HepG2 (cell line): Measurements from ENCODE around the gene ARHGEF12. TPM values are rescaled to one million over a fixed set of nuclear protein-coding genes. Genes with fewer than 3 reads are reported as not detected.

Experiments used
- ATAC-seq: fragments of 200-7000 bp; cut with Tn5 transposase; 3 replicates; pipeline ENCODE4 v1.9.1; 2020; ENCODE audit warnings: mild to moderate bottlenecking, moderate library complexity
- BruUV-seq: library from RNA; stranded (reverse); fragments of 400-500 nt; replicated peaks from 2 replicates; lab custom pipeline; 2021; lab: Mats Ljungman, UMichigan
- CTCF ChIA-PET: fragments of 300-600 bp; formaldehyde crosslinking; extraction: SDS; loops from one replicate; lab custom pipeline; 2021; ENCODE audit warnings: low total read pairs, inconsistent platforms, low intra/inter-chr PET ratio; lab: Yijun Ruan, JAX
- POLR2A ChIA-PET: fragments of 350-600 bp; sonication (Branson Sonifier 250); formaldehyde crosslinking; loops from one replicate; lab custom pipeline; 2020; ENCODE audit warnings: antibody characterized with exemption, inconsistent platforms; lab: Yijun Ruan, JAX
- DNase-seq: peaks from one replicate; pipeline ENCODE4 v3.0.0-alpha.2; 2015; ENCODE audit warnings: low spot score
- FAIRE-seq: peaks from 3 replicates; lab custom pipeline; 2011; peaks lifted over from hg19 to GRCh38; lab: Jason Lieb, UNC
- H2AFZ ChIP-seq: one replicate; pipeline ENCODE4 v1.6.1; 2011; ENCODE audit warnings: low read length, inconsistent platforms
- H3K27ac ChIP-seq: fragments of 300-600 bp; 3 replicates; pipeline ENCODE4 v1.8.0; 2011; ENCODE audit warnings: mixed run types, mild to moderate bottlenecking, mixed read lengths, low read length, inconsistent platforms; ENCODE audit not compliant: insufficient read depth; ENCODE audit errors: extremely low read length
- H3K27me3 ChIP-seq, 2 experiments: fragments of 200-600 bp in 1 of 2; 2 replicates in 1 of 2; 3 replicates in 1 of 2; pipeline versions ENCODE4 v1.6.0 to v1.8.0; 2011; ENCODE audit warnings: low read length in 2 of 2, mild to moderate bottlenecking in 2 of 2, moderate library complexity in 2 of 2, inconsistent platforms in 1 of 2; ENCODE audit not compliant: insufficient read depth in 2 of 2, control insufficient read depth in 1 of 2
- H3K36me3 ChIP-seq, 2 experiments: fragments of 200-600 bp in 1 of 2; replicated peaks in 1 of 2; 2 replicates in 1 of 2; 3 replicates in 1 of 2; pipeline versions ENCODE4 v1.5.1 to v1.8.0; 2011; ENCODE audit warnings: low read length in 2 of 2, inconsistent platforms in 1 of 2; ENCODE audit not compliant: insufficient read depth in 2 of 2, control insufficient read depth in 1 of 2
- H3K4me1 ChIP-seq: 2 replicates; pipeline ENCODE4 v1.5.1; 2012; ENCODE audit warnings: low read length, inconsistent platforms; ENCODE audit not compliant: insufficient read depth
- H3K4me2 ChIP-seq: 2 replicates; pipeline ENCODE4 v1.6.0; 2011; ENCODE audit warnings: low read depth, low read length, inconsistent platforms
- H3K4me3 ChIP-seq, 3 experiments: fragments of 200-600 bp in 1 of 3; sonication (generic), shearing (Covaris generic) in 1 of 3; replicated peaks in 1 of 3; 2 replicates each; pipeline ENCODE4 v1.5.1; 2011 to 2016; ENCODE audit warnings: low read length in 3 of 3, inconsistent platforms in 2 of 3, low read depth in 2 of 3, mild to moderate bottlenecking in 2 of 3, control low read depth in 1 of 3, mixed read lengths in 1 of 3; ENCODE audit not compliant: insufficient read depth in 1 of 3
- H3K79me2 ChIP-seq: one replicate; pipeline ENCODE4 v1.6.1; 2011; ENCODE audit warnings: low read length, inconsistent platforms; ENCODE audit not compliant: insufficient read depth
- H3K9ac ChIP-seq: 2 replicates; pipeline ENCODE4 v1.6.0; 2011; ENCODE audit warnings: mild to moderate bottlenecking, low read depth, low read length, inconsistent platforms; ENCODE audit not compliant: insufficient read depth
- H3K9me3 ChIP-seq: 2 replicates; pipeline ENCODE4 v1.5.1; 2012; ENCODE audit warnings: mild to moderate bottlenecking, low read length
- H4K20me1 ChIP-seq: 2 replicates; pipeline ENCODE4 v1.6.0; 2011; ENCODE audit warnings: inconsistent platforms, mild to moderate bottlenecking, low read length, moderate library complexity; ENCODE audit not compliant: insufficient read depth
- HOXA3 ChIP-seq: sonication (generic); formaldehyde crosslinking; IDR thresholded peaks from 2 replicates; pipeline ENCODE4 v1.5.0; 2020; ENCODE audit warnings: missing genetic modification reagents
- ISX ChIP-seq: sonication (generic); formaldehyde crosslinking; conservative IDR thresholded peaks from 2 replicates; pipeline ENCODE4 v1.5.0; 2020; ENCODE audit warnings: missing genetic modification reagents
- POGZ ChIP-seq: sonication (generic); formaldehyde crosslinking; IDR thresholded peaks from 2 replicates; pipeline ENCODE4 v1.4.0; 2020; ENCODE audit warnings: mild to moderate bottlenecking, missing genetic modification reagents
- THYN1 ChIP-seq: sonication (generic); formaldehyde crosslinking; IDR thresholded peaks from 2 replicates; pipeline ENCODE4 v1.8.1; 2023; ENCODE audit warnings: low read depth, mild to moderate bottlenecking, moderate library complexity, missing genetic modification reagents, borderline replicate concordance
- UBTF ChIP-seq: sonication (generic); formaldehyde crosslinking; IDR thresholded peaks from 2 replicates; pipeline ENCODE4 v1.4.0; 2020; ENCODE audit warnings: mild to moderate bottlenecking, missing genetic modification reagents
- ZBTB21 ChIP-seq: sonication (generic); formaldehyde crosslinking; IDR thresholded peaks from 2 replicates; pipeline ENCODE4 v1.4.0; 2020; ENCODE audit warnings: missing genetic modification reagents
- ZNF230 ChIP-seq: sonication (generic); formaldehyde crosslinking; IDR thresholded peaks from 2 replicates; pipeline ENCODE4 v1.4.0; 2020; ENCODE audit warnings: mild to moderate bottlenecking, missing genetic modification reagents
- ZNF280B ChIP-seq: sonication (generic); formaldehyde crosslinking; IDR thresholded peaks from 2 replicates; pipeline ENCODE4 v1.5.0; 2020; ENCODE audit warnings: missing genetic modification reagents, mild to moderate bottlenecking, borderline replicate concordance
- ZNF775 ChIP-seq: sonication (generic); formaldehyde crosslinking; IDR thresholded peaks from 2 replicates; pipeline ENCODE4 v1.4.0; 2020; ENCODE audit warnings: missing genetic modification reagents, mild to moderate bottlenecking, moderate library complexity, borderline replicate concordance
- ZNF83 ChIP-seq: sonication (generic); formaldehyde crosslinking; IDR thresholded peaks from 2 replicates; pipeline ENCODE4 v1.4.0; 2020; ENCODE audit warnings: missing genetic modification reagents, mild to moderate bottlenecking, borderline replicate concordance
- WGBS: methylation state at CpG from one replicate; pipeline ENCODE4 v1.1.6; 2017; ENCODE audit warnings: low lambda C conversion rate; 5-methylcytosine and 5-hydroxymethylcytosine counted together
- in situ Hi-C: cut with HindIII; loops from 2 replicates; pipeline ENCODE4 v1.10.0; 2017; ENCODE audit warnings: low pct_unique_long_range_greater_than_20kb; ENCODE audit not compliant: extremely low pct_ligation_motif_present
- intact Hi-C: fragments of 100-400 bp; cut with micrococcal nuclease; formaldehyde crosslinking; loops from one replicate; pipeline ENCODE4 v1.10.0; 2022; ENCODE audit not compliant: unreplicated experiment
- polyA plus RNA-seq, 8 experiments: library from polyadenylated mRNA; depleted of rRNA in 3 of 8; stranded (reverse) in 7 of 8; unstranded in 1 of 8; fragments of >200 nt; fragmentation: Illumina TruSeq in 4 of 8; extraction: Trizol in 4 of 8; gene quantifications; 2 replicates each; pipeline versions ENCODE4 v1.2.1 to v1.2.3, GENCODE V29; 2011 to 2016; ENCODE audit warnings: low read depth in 4 of 8, missing spikeins in 1 of 8, mixed read lengths in 1 of 8; ENCODE audit not compliant: insufficient read depth in 1 of 8
- total RNA-seq, 5 experiments: library from RNA; depleted of rRNA; stranded (reverse); fragments of >200 nt; fragmentation: Illumina TruSeq; extraction: Trizol; gene quantifications; 2 replicates each; pipeline ENCODE4 v1.2.3, GENCODE V29; 2016; ENCODE audit warnings: low read depth in 1 of 5
- TF ChIP-seq, protein P1 (sequence below): fragments of 450-650 bp; IDR thresholded peaks from 2 replicates; pipeline ENCODE4 v1.6.1; 2016
- TF ChIP-seq, protein P2 (sequence below): IDR thresholded peaks from 2 replicates; pipeline ENCODE4 v1.6.1; 2012; ENCODE audit warnings: low read length, improper control_type of control experiment

Gene ARHGEF12
- total and polyA plus RNA-seq, 2 of the 13 experiments (the other 11 are each of a cell fraction or from before 2014, with no cell fraction given): 17.9 to 54.4 TPM

GRCh38 chr11:120401506-120401905 lies 65.3 kb downstream of the ARHGEF12 start:
- ATAC-seq (no peak), FAIRE-seq (no peak)
- peak overlapping the region; percentile 70 for H3K4me2 ChIP-seq

More at GRCh38 chr11:120401506-120401905, 65.3 kb downstream of the ARHGEF12 start:
- intact Hi-C loops: loop anchor here (1.0 to 5.0 kb wide), 3 partner anchors 10 to 691 kb away; no protein-coding TSS in a partner anchor
- CTCF ChIA-PET: no interaction called here
- WGBS: 62% methylated on average over 1 of the region's 1 CpG
- Histone ChIP-seq H3K4me3 (peak overlapping the region in 2 of 3 experiments; percentile 51 to 57; a peak in 2 of 6 replicates), H2AFZ (no peak overlapping the region), H3K9ac (no peak overlapping the region), H3K27ac (peak overlapping the region; percentile 78)
- POLR2A ChIA-PET: interaction anchor here (1.1 to 1.9 kb wide), 5 partner anchors 9 to 67 kb away, joined by 5 to 17 read pairs (median 5); partner anchors contain the start of gene ARHGEF12
- TF ChIP-seq THYN1 (CRISPR knock-in tag) (no peak), ZNF775 (CRISPR knock-in tag) (no peak), ZNF280B (CRISPR knock-in tag) (no peak), POGZ (no peak), ZBTB21 (no peak), ZNF230 (CRISPR knock-in tag) (no peak), ISX (CRISPR knock-in tag) (no peak), UBTF (no peak), HOXA3 (CRISPR knock-in tag) (no peak), ZNF83 (CRISPR knock-in tag) (no peak)
- TF ChIP-seq, protein P1, sequence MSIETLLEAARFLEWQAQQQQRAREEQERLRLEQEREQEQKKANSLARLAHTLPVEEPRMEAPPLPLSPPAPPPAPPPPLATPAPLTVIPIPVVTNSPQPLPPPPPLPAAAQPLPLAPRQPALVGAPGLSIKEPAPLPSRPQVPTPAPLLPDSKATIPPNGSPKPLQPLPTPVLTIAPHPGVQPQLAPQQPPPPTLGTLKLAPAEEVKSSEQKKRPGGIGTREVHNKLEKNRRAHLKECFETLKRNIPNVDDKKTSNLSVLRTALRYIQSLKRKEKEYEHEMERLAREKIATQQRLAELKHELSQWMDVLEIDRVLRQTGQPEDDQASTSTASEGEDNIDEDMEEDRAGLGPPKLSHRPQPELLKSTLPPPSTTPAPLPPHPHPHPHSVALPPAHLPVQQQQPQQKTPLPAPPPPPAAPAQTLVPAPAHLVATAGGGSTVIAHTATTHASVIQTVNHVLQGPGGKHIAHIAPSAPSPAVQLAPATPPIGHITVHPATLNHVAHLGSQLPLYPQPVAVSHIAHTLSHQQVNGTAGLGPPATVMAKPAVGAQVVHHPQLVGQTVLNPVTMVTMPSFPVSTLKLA: no peak
- TF ChIP-seq, protein P2, sequence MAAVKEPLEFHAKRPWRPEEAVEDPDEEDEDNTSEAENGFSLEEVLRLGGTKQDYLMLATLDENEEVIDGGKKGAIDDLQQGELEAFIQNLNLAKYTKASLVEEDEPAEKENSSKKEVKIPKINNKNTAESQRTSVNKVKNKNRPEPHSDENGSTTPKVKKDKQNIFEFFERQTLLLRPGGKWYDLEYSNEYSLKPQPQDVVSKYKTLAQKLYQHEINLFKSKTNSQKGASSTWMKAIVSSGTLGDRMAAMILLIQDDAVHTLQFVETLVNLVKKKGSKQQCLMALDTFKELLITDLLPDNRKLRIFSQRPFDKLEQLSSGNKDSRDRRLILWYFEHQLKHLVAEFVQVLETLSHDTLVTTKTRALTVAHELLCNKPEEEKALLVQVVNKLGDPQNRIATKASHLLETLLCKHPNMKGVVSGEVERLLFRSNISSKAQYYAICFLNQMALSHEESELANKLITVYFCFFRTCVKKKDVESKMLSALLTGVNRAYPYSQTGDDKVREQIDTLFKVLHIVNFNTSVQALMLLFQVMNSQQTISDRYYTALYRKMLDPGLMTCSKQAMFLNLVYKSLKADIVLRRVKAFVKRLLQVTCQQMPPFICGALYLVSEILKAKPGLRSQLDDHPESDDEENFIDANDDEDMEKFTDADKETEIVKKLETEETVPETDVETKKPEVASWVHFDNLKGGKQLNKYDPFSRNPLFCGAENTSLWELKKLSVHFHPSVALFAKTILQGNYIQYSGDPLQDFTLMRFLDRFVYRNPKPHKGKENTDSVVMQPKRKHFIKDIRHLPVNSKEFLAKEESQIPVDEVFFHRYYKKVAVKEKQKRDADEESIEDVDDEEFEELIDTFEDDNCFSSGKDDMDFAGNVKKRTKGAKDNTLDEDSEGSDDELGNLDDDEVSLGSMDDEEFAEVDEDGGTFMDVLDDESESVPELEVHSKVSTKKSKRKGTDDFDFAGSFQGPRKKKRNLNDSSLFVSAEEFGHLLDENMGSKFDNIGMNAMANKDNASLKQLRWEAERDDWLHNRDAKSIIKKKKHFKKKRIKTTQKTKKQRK: no peak
- TF ChIP-seq, all 625 proteins: peak for 0
- H4K20me1 ChIP-seq: peaks cover 4% of the 10 kb centered on the region; the same call in 1 of the 2 replicates
- in situ Hi-C loops: no loop called here
- BruUV-seq: no TSS peak
- DNase-seq: no peak
- no peaks in the 10 kb centered on the region for H3K27me3 ChIP-seq
- H3K4me1 ChIP-seq: peaks cover 68% of the 10 kb centered on the region
- no peaks in the 10 kb centered on the region for H3K9me3 ChIP-seq
- no peaks in the 10 kb centered on the region for H3K36me3 ChIP-seq
- H3K79me2 ChIP-seq: peaks cover 95% of the 10 kb centered on the region
